Measurements from ENCODE around the gene RXRA. TPM values are rescaled to one million over a fixed set of nuclear protein-coding genes. Genes with fewer than 3 reads are reported as not detected.

Gene RXRA
- total and polyA plus RNA-seq, 2 donors (not counting 3 experiments of a cell fraction or from before 2014, with no cell fraction given): 15.4 to 37.4 TPM

DNA sequence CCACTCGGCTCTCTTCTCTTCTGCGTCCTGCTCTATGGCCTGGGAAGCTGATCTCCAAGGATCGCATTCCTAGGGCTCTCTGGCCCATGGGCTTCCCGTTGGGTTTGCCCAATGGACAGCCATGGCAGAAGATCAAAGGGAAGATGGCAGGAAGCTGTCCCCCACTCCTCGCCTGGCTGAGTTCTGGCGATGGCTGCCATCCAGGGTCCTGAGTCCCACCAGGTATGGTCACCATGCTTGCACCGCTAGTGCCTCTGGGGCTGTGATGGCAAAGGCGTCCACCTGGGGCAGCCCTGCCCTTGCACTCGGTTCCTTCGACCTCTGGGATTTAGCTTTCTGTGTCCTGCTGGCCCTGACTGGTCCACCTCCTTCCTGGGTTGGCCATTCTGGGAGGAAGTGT is 156.0 kb downstream of the RXRA start:
- intact Hi-C loops (cut with micrococcal nuclease): no loop called here
- no peak for FAIRE-seq
- no peak overlapping the region for H3K4me2 ChIP-seq (ENCODE audit: insufficient read depth, low read length)

GRCh38 chr9:134483361-134484184 is 157.3 kb downstream of the RXRA start:
- H3K4me1 ChIP-seq (ENCODE audit: control insufficient read depth, extremely low read depth, insufficient read depth, low read length): no peaks in the 10 kb centered on the region
- TF ChIP-seq GATA2 (IDR thresholded peaks at IDR 0.05; ENCODE audit: insufficient read depth, insufficient read length, low read depth, low read length) (no peak), EZH2 (IDR thresholded peaks at IDR 0.05; ENCODE audit: borderline replicate concordance, low read depth, low read length, severe bottlenecking) (no peak), MYC (IDR thresholded peaks at IDR 0.05; ENCODE audit: low read depth, low read length) (no peak), POLR2A (IDR thresholded peaks at IDR 0.05; ENCODE audit: low read depth, low read length) (no peak), POLR2AphosphoS5 (IDR thresholded peaks at IDR 0.05; ENCODE audit: insufficient read depth, low read depth, low read length) (no peak), JUN (IDR thresholded peaks at IDR 0.05; ENCODE audit: borderline replicate concordance, insufficient read depth, insufficient read length, low read depth) (no peak), FOS (IDR thresholded peaks at IDR 0.05; ENCODE audit: borderline replicate concordance, insufficient read depth, low read length) (no peak), CTCF (IDR thresholded peaks at IDR 0.05; ENCODE audit: extremely low read depth in 1 of 2, insufficient read depth in 1 of 2, low read depth in 1 of 2, low read length in 2 of 2) (no peak)
- TF ChIP-seq, protein P1, sequence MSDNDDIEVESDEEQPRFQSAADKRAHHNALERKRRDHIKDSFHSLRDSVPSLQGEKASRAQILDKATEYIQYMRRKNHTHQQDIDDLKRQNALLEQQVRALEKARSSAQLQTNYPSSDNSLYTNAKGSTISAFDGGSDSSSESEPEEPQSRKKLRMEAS (IDR thresholded peaks at IDR 0.05; ENCODE audit: insufficient read depth, insufficient read length): no peak
- DNase-seq (ENCODE audit: low read depth, low spot score) (no peak), FAIRE-seq (no peak)
- no peaks in the 10 kb centered on the region for H3K9me3 ChIP-seq (replicated peaks; ENCODE audit: control insufficient read depth, insufficient read depth, low read length)
- ChIA-PET POLR2A (no interaction called here), CTCF (no interaction called here)
- H3K36me3 ChIP-seq (ENCODE audit: control insufficient read depth in 2 of 2, extremely low read depth in 1 of 2, insufficient read depth in 2 of 2, low read length in 2 of 2): no peaks in the 10 kb centered on the region
- intact Hi-C loops (cut with micrococcal nuclease) (no loop called here), dilution Hi-C loops (cut with MboI; ENCODE audit: extremely low pct_ligation_motif_present, low sequenced_read_pairs) (no loop called here)
- BruUV-seq (replicated peaks): no TSS peak
- H2AFZ ChIP-seq (ENCODE audit: low read depth, low read length): no peak overlapping the region
- H3K4me2 ChIP-seq (ENCODE audit: insufficient read depth, low read length): no peak overlapping the region
- H3K4me3 ChIP-seq (replicated peaks in 1 of 3; ENCODE audit: insufficient read depth in 1 of 3, low read depth in 1 of 3, low read length in 3 of 3): no peak overlapping the region
- H4K20me1 ChIP-seq (replicated peaks; ENCODE audit: control insufficient read depth, extremely low read depth, insufficient read depth, low read length): no peaks in the 10 kb centered on the region
- H3K9me1 ChIP-seq (replicated peaks; ENCODE audit: control insufficient read depth, extremely low read depth, insufficient read depth, low read length): no peaks in the 10 kb centered on the region
- peaks cover 0 to 2% of the 10 kb centered on the region in 2 experiments for H3K27me3 ChIP-seq (ENCODE audit: control insufficient read depth in 2 of 2, insufficient read depth in 2 of 2, low read length in 2 of 2)
- H3K79me2 ChIP-seq (ENCODE audit: control insufficient read depth, insufficient read depth, low read length): no peaks in the 10 kb centered on the region
- H3K9ac ChIP-seq (replicated peaks; ENCODE audit: extremely low read depth, insufficient read depth, low read length): no peak overlapping the region
- no peak overlapping the region for H3K27ac ChIP-seq (ENCODE audit: insufficient read depth, low read depth, low read length)

More for the DNA sequence above, 156.0 kb downstream of the RXRA start:
- ChIA-PET CTCF (no interaction called here), POLR2A (no interaction called here)
- Histone ChIP-seq H3K9me1 (replicated peaks; ENCODE audit: control insufficient read depth, extremely low read depth, insufficient read depth, low read length) (no peaks in the 10 kb centered on the region), H3K36me3 (ENCODE audit: control insufficient read depth in 2 of 2, extremely low read depth in 1 of 2, insufficient read depth in 2 of 2, low read length in 2 of 2) (no peaks in the 10 kb centered on the region), H2AFZ (ENCODE audit: low read depth, low read length) (no peak overlapping the region), H3K27ac (ENCODE audit: insufficient read depth, low read depth, low read length) (no peak overlapping the region), H3K4me1 (ENCODE audit: control insufficient read depth, extremely low read depth, insufficient read depth, low read length) (no peaks in the 10 kb centered on the region), H3K9ac (replicated peaks; ENCODE audit: extremely low read depth, insufficient read depth, low read length) (no peak overlapping the region), H4K20me1 (replicated peaks; ENCODE audit: control insufficient read depth, extremely low read depth, insufficient read depth, low read length) (no peaks in the 10 kb centered on the region), H3K79me2 (ENCODE audit: control insufficient read depth, insufficient read depth, low read length) (no peaks in the 10 kb centered on the region), H3K9me3 (replicated peaks; ENCODE audit: control insufficient read depth, insufficient read depth, low read length) (no peaks in the 10 kb centered on the region), H3K27me3 (ENCODE audit: control insufficient read depth in 2 of 2, insufficient read depth in 2 of 2, low read length in 2 of 2) (peaks cover 0 to 2% of the 10 kb centered on the region in 2 experiments), H3K4me3 (replicated peaks in 1 of 3; ENCODE audit: insufficient read depth in 1 of 3, low read depth in 1 of 3, low read length in 3 of 3) (no peak overlapping the region)
- no peak for TF ChIP-seq EZH2 (IDR thresholded peaks at IDR 0.05; ENCODE audit: borderline replicate concordance, low read depth, low read length, severe bottlenecking)
- dilution Hi-C loops (cut with MboI; ENCODE audit: extremely low pct_ligation_motif_present, low sequenced_read_pairs): no loop called here
- DNase-seq (ENCODE audit: low read depth, low spot score): no peak
- BruUV-seq (replicated peaks): no TSS peak

Measured in endothelial cell of umbilical vein (primary cell).